ENCODE results near the gene OSBP2. TPM values are rescaled to one million over a fixed set of nuclear protein-coding genes. Genes with fewer than 3 reads are reported as not detected.

OSBP2 gene
- total and polyA plus RNA-seq, 10 of the 15 experiments (the other 5 are each of a cell fraction or from before 2014, with no cell fraction given): 0.11 to 7.7 (median 3.6) TPM

DNA sequence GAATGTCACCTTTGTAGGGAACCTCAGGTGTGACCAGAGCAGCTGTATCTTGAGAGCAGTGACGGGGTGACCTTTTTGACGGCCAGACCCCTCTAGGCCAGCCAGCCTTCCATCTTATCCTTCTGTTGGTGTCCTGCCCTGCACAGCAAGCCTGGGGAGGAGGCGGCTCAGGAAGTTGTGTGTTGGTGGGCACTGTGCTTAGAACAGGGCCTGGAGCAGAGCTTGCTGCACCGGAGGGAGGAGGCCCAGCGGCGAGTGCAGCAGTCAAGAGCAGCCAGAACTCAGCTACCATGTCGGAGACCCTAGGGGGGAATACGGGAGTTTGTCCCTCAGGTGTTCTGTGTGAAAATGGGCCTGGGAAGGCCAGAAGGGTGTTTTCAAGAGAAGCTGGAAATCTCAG lies 129.4 kb downstream of the OSBP2 start:
- in situ Hi-C loops (cut with MboI) (no loop called here), intact Hi-C loops (cut with micrococcal nuclease; ENCODE audit: unreplicated experiment) (no loop called here)
- no peak overlapping the region for H3K27ac ChIP-seq (ENCODE audit: control insufficient read depth, insufficient read depth)
- H3K36me3 ChIP-seq (ENCODE audit: control insufficient read depth in 2 of 2, insufficient read depth in 2 of 2, low read length in 1 of 2): no peaks in the 10 kb centered on the region
- RAD21 ChIA-PET (ENCODE audit: unreplicated experiment): no interaction called here
- CTCF ChIA-PET: no interaction called here
- 53% methylated on average over 8 of the region's 8 CpGs for WGBS (ENCODE audit: insufficient coverage, insufficient replicate concordance, low lambda C conversion rate, missing lambda C conversion rate)
- H3K79me2 ChIP-seq (ENCODE audit: control insufficient read depth, insufficient read depth, low read length): no peaks in the 10 kb centered on the region
- SMC1A ChIA-PET (ENCODE audit: uncharacterized antibody, unreplicated experiment): no interaction called here
- POLR2A ChIA-PET: no interaction called here
- no peaks in the 10 kb centered on the region; the same call in 1 of the 2 replicates for H3K4me1 ChIP-seq (ENCODE audit: control insufficient read depth, insufficient read depth, low read length)
- ATAC-seq (no peak), FAIRE-seq (no peak), DNase-seq (ENCODE audit: low read depth, low spot score) (no peak)
- BruUV-seq (replicated peaks): no TSS peak
- H3K9ac ChIP-seq (ENCODE audit: control insufficient read depth, insufficient read depth, low read length): no peak overlapping the region
- no peak overlapping the region for H2AFZ ChIP-seq (ENCODE audit: control insufficient read depth, low read depth, low read length)
- H3K4me3 ChIP-seq: no peak overlapping the region
- no peaks in the 10 kb centered on the region for H4K20me1 ChIP-seq (ENCODE audit: control insufficient read depth, insufficient read depth)
- no peaks in the 10 kb centered on the region for H3K9me3 ChIP-seq (replicated peaks; ENCODE audit: control insufficient read depth, insufficient read depth, low read length)
- peaks cover 9 to 10% of the 10 kb centered on the region in 2 experiments for H3K27me3 ChIP-seq (replicated peaks in 1 of 2; ENCODE audit: control insufficient read depth in 2 of 2, insufficient read depth in 2 of 2, low read length in 1 of 2)
- H3K4me2 ChIP-seq (ENCODE audit: control insufficient read depth, insufficient read depth): no peak overlapping the region
- TF ChIP-seq MXI1 (IDR thresholded peaks at IDR 0.05; ENCODE audit: low read depth, low read length): no peak
- TF ChIP-seq, protein P1, sequence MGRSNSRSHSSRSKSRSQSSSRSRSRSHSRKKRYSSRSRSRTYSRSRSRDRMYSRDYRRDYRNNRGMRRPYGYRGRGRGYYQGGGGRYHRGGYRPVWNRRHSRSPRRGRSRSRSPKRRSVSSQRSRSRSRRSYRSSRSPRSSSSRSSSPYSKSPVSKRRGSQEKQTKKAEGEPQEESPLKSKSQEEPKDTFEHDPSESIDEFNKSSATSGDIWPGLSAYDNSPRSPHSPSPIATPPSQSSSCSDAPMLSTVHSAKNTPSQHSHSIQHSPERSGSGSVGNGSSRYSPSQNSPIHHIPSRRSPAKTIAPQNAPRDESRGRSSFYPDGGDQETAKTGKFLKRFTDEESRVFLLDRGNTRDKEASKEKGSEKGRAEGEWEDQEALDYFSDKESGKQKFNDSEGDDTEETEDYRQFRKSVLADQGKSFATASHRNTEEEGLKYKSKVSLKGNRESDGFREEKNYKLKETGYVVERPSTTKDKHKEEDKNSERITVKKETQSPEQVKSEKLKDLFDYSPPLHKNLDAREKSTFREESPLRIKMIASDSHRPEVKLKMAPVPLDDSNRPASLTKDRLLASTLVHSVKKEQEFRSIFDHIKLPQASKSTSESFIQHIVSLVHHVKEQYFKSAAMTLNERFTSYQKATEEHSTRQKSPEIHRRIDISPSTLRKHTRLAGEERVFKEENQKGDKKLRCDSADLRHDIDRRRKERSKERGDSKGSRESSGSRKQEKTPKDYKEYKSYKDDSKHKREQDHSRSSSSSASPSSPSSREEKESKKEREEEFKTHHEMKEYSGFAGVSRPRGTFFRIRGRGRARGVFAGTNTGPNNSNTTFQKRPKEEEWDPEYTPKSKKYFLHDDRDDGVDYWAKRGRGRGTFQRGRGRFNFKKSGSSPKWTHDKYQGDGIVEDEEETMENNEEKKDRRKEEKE (IDR thresholded peaks at IDR 0.05): no peak
- TF ChIP-seq PAX8 (IDR thresholded peaks at IDR 0.05): no peak

DNA sequence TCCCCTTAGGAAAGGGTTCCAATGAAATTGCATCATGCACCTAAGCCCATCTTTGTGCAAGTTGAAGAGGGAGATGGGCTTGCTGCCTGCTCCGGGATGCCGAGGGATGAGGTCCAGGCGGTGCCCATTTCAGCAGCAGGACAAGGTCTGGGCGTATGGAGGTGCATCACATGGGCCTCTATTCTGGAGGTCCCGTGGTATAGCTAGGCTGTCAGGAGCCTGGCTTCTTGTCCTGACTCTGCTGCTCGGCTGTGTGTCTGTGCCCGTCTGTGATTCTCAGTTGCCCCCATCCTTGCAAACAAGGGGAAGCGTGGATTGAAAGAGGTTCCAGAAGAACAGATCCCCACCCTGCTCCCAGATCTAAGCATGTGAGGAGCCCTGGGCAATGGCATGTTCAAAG lies 130.0 kb downstream of the OSBP2 start:
- SMC1A ChIA-PET (ENCODE audit: uncharacterized antibody, unreplicated experiment): no interaction called here
- RAD21 ChIA-PET (ENCODE audit: unreplicated experiment): no interaction called here
- no peaks in the 10 kb centered on the region for H3K9me3 ChIP-seq (replicated peaks; ENCODE audit: control insufficient read depth, insufficient read depth, low read length)
- FAIRE-seq: no peak
- intact Hi-C loops (cut with micrococcal nuclease; ENCODE audit: unreplicated experiment) (no loop called here), in situ Hi-C loops (cut with MboI) (no loop called here)
- H3K36me3 ChIP-seq (ENCODE audit: control insufficient read depth in 2 of 2, insufficient read depth in 2 of 2, low read length in 1 of 2): no peaks in the 10 kb centered on the region
- peaks cover 9 to 10% of the 10 kb centered on the region in 2 experiments for H3K27me3 ChIP-seq (replicated peaks in 1 of 2; ENCODE audit: control insufficient read depth in 2 of 2, insufficient read depth in 2 of 2, low read length in 1 of 2)
- POLR2A ChIA-PET: no interaction called here
- no peaks in the 10 kb centered on the region; the same call in 1 of the 2 replicates for H3K4me1 ChIP-seq (ENCODE audit: control insufficient read depth, insufficient read depth, low read length)
- H4K20me1 ChIP-seq (ENCODE audit: control insufficient read depth, insufficient read depth): no peaks in the 10 kb centered on the region
- no peak overlapping the region for H3K4me2 ChIP-seq (ENCODE audit: control insufficient read depth, insufficient read depth)
- ATAC-seq: no peak
- CTCF ChIA-PET: no interaction called here
- no peak overlapping the region for H3K9ac ChIP-seq (ENCODE audit: control insufficient read depth, insufficient read depth, low read length)
- no peak overlapping the region for H2AFZ ChIP-seq (ENCODE audit: control insufficient read depth, low read depth, low read length)
- BruUV-seq (replicated peaks): no TSS peak
- no peak for DNase-seq (ENCODE audit: low read depth, low spot score)
- no peak overlapping the region for H3K4me3 ChIP-seq
- 58% methylated on average over 8 of the region's 8 CpGs for WGBS (ENCODE audit: insufficient coverage, insufficient replicate concordance, low lambda C conversion rate, missing lambda C conversion rate)
- no peak overlapping the region for H3K27ac ChIP-seq (ENCODE audit: control insufficient read depth, insufficient read depth)
- H3K79me2 ChIP-seq (ENCODE audit: control insufficient read depth, insufficient read depth, low read length): no peaks in the 10 kb centered on the region
- no peak for TF ChIP-seq NFXL1 (IDR thresholded peaks at IDR 0.05; ENCODE audit: borderline replicate concordance)
- TF ChIP-seq, protein P2, sequence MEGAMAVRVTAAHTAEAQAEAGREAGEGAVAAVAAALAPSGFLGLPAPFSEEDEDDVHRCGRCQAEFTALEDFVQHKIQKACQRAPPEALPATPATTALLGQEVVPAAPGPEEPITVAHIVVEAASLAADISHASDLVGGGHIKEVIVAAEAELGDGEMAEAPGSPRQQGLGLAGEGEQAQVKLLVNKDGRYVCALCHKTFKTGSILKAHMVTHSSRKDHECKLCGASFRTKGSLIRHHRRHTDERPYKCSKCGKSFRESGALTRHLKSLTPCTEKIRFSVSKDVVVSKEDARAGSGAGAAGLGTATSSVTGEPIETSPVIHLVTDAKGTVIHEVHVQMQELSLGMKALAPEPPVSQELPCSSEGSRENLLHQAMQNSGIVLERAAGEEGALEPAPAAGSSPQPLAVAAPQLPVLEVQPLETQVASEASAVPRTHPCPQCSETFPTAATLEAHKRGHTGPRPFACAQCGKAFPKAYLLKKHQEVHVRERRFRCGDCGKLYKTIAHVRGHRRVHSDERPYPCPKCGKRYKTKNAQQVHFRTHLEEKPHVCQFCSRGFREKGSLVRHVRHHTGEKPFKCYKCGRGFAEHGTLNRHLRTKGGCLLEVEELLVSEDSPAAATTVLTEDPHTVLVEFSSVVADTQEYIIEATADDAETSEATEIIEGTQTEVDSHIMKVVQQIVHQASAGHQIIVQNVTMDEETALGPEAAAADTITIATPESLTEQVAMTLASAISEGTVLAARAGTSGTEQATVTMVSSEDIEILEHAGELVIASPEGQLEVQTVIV (IDR thresholded peaks at IDR 0.05; ENCODE audit: borderline replicate concordance, partially characterized antibody): no peak
- no peak for TF ChIP-seq ZNF217 (IDR thresholded peaks at IDR 0.05)
- no peak for TF ChIP-seq ZNF24 (IDR thresholded peaks at IDR 0.05)
- no peak for TF ChIP-seq KDM1A (IDR thresholded peaks at IDR 0.05; ENCODE audit: borderline replicate concordance)
- TF ChIP-seq POLR2AphosphoS5 (IDR thresholded peaks at IDR 0.05; ENCODE audit: low read length): no peak
- TF ChIP-seq SMAD5 (IDR thresholded peaks at IDR 0.05; ENCODE audit: low read depth): no peak
